K562 (cell line): ENCODE measurements around the gene FIGNL1. TPM values are rescaled to one million over a fixed set of nuclear protein-coding genes. Genes with fewer than 3 reads are reported as not detected.

Experiments
- ATAC-seq: fragments of 200-7000 bp; cut with Tn5 transposase; 3 replicates; pipeline ENCODE4 v1.9.1; 2020; ENCODE audit warnings: moderate library complexity
- BruUV-seq: library from RNA; stranded (reverse); fragments of 400-500 nt; replicated peaks from 2 replicates; lab custom pipeline; 2021; lab: Mats Ljungman, UMichigan
- CTCF ChIA-PET: fragments of 300-600 bp; formaldehyde crosslinking; extraction: SDS; loops from one replicate; lab custom pipeline; 2021; ENCODE audit warnings: low intra/inter-chr PET ratio; lab: Yijun Ruan, JAX
- POLR2A ChIA-PET: fragments of 300-600, 350-650 bp; sonication (Branson Sonifier 250); formaldehyde crosslinking; extraction: SDS; loops from one replicate; lab custom pipeline; 2021; ENCODE audit warnings: antibody characterized with exemption, inconsistent platforms; lab: Yijun Ruan, JAX
- DNase-seq, 4 experiments: peaks; one replicate each; pipeline versions ENCODE4 v3.0.0 to v3.0.0-alpha.2; 2011 to 2018; ENCODE audit warnings: low spot score in 3 of 4, mixed read lengths in 3 of 4; ENCODE audit errors: extremely low read depth in 1 of 4
- FAIRE-seq: peaks from 2 replicates; lab custom pipeline; 2011; peaks lifted over from hg19 to GRCh38; lab: Jason Lieb, UNC
- H2AFZ ChIP-seq: 2 replicates; pipeline ENCODE4 v1.6.0; 2011; ENCODE audit warnings: low read depth, low read length, control low read depth, inconsistent platforms
- H3K27ac ChIP-seq: fragments of 200-600 bp; 3 replicates; pipeline ENCODE4 v1.8.0; 2011; ENCODE audit warnings: low read depth, mild to moderate bottlenecking, control low read depth, inconsistent platforms, low read length, moderate library complexity, mixed read lengths; ENCODE audit errors: extremely low read depth
- H3K27me3 ChIP-seq, 2 experiments: fragments of 300-600 bp in 1 of 2; 2 replicates in 1 of 2; 3 replicates in 1 of 2; pipeline versions ENCODE4 v1.6.0 to v1.8.0; 2011; ENCODE audit warnings: inconsistent platforms in 2 of 2, low read length in 2 of 2, mild to moderate bottlenecking in 1 of 2, mixed read lengths in 1 of 2, moderate library complexity in 1 of 2; ENCODE audit not compliant: control insufficient read depth in 2 of 2, insufficient read depth in 2 of 2
- H3K36me3 ChIP-seq: fragments of 300-600 bp; 3 replicates; pipeline ENCODE4 v1.8.0; 2011; ENCODE audit warnings: mild to moderate bottlenecking, low read length, inconsistent platforms; ENCODE audit not compliant: control insufficient read depth, insufficient read depth
- H3K4me1 ChIP-seq, 2 experiments: fragments of 200-600 bp in 1 of 2; replicated peaks in 1 of 2; 2 replicates in 1 of 2; 3 replicates in 1 of 2; pipeline versions ENCODE4 v1.5.1 to v1.8.0; 2011; ENCODE audit warnings: inconsistent platforms in 2 of 2, low read length in 2 of 2, mild to moderate bottlenecking in 1 of 2, mixed read lengths in 1 of 2, moderate library complexity in 1 of 2; ENCODE audit not compliant: control insufficient read depth in 2 of 2, insufficient read depth in 2 of 2
- H3K4me2 ChIP-seq: 2 replicates; pipeline ENCODE4 v1.6.1; 2011; ENCODE audit warnings: low read length, control low read depth, inconsistent platforms, mixed read lengths; ENCODE audit not compliant: insufficient read depth
- H3K4me3 ChIP-seq: fragments of 200-600 bp; sonication (generic), shearing (Covaris generic); 2 replicates; pipeline ENCODE4 v1.5.1; 2016; ENCODE audit warnings: control low read depth, inconsistent platforms
- H3K79me2 ChIP-seq: fragments of 200-600 bp; 3 replicates; pipeline ENCODE4 v1.8.0; 2011; ENCODE audit warnings: low read length, inconsistent platforms; ENCODE audit not compliant: control insufficient read depth, insufficient read depth
- H3K9ac ChIP-seq, 2 experiments: 2 replicates each; pipeline versions ENCODE4 v1.6.0 to v1.6.1; 2011; ENCODE audit warnings: low read depth in 2 of 2, low read length in 2 of 2, control low read depth in 1 of 2, inconsistent platforms in 1 of 2, mild to moderate bottlenecking in 1 of 2, mixed read lengths in 1 of 2; ENCODE audit not compliant: insufficient read depth in 1 of 2
- H3K9me1 ChIP-seq: one replicate; pipeline ENCODE4 v1.6.0; 2011; ENCODE audit warnings: inconsistent platforms, mild to moderate bottlenecking, low read length, moderate library complexity; ENCODE audit not compliant: control insufficient read depth, insufficient read depth
- H3K9me3 ChIP-seq: replicated peaks from 2 replicates; pipeline ENCODE4 v1.5.1; 2011; ENCODE audit warnings: low read depth, low read length, inconsistent platforms; ENCODE audit not compliant: control insufficient read depth, insufficient read depth
- H4K20me1 ChIP-seq: replicated peaks from 2 replicates; pipeline ENCODE4 v1.6.1; 2011; ENCODE audit warnings: low read length, inconsistent platforms, mixed read lengths; ENCODE audit not compliant: control insufficient read depth, insufficient read depth
- CAMTA2 ChIP-seq: fragments of 250-450 bp; sonication (Bioruptor Pico); conservative IDR thresholded peaks from 2 replicates; pipeline ENCODE4 v1.5.1; 2022
- CUX1 ChIP-seq: fragments of 200-800 bp; sonication (Bioruptor generic); IDR thresholded peaks from 2 replicates; pipeline ENCODE4 v1.6.1; 2016; ENCODE audit warnings: missing genetic modification characterization, missing compliant biosample characterization
- E2F6 ChIP-seq, 2 experiments: IDR thresholded peaks; 2 replicates each; pipeline ENCODE4 v1.6.1; 2011; ENCODE audit warnings: borderline replicate concordance in 1 of 2, control low read depth in 1 of 2, low read depth in 1 of 2, low read length in 1 of 2, mild to moderate bottlenecking in 1 of 2, mixed read lengths in 1 of 2, moderate library complexity in 1 of 2; ENCODE audit not compliant: insufficient read depth in 1 of 2, insufficient read length in 1 of 2, poor library complexity in 1 of 2, severe bottlenecking in 1 of 2; ENCODE audit errors: extremely low read depth in 1 of 2
- HLTF ChIP-seq: fragments of 450-650 bp; IDR thresholded peaks from 2 replicates; pipeline ENCODE4 v1.6.1; 2016
- HNRNPK ChIP-seq: fragments of 200-400 bp; formaldehyde crosslinking; IDR thresholded peaks from one replicate; pipeline ENCODE4 v1.6.1; 2018; ENCODE audit warnings: mild to moderate bottlenecking, low read depth, low read length; ENCODE audit not compliant: poor library complexity, severe bottlenecking
- IRF1 ChIP-seq: sonication (generic); formaldehyde crosslinking; IDR thresholded peaks from 2 replicates; pipeline ENCODE4 v1.8.0; 2022; ENCODE audit warnings: missing genetic modification reagents, mild to moderate bottlenecking, borderline replicate concordance
- KDM2B ChIP-seq: fragments of 250-450 bp; sonication (Bioruptor Pico); IDR thresholded peaks from 2 replicates; pipeline ENCODE4 v1.8.0; 2021; ENCODE audit warnings: mild to moderate bottlenecking, moderate library complexity
- KDM4B ChIP-seq, 2 experiments: fragments of 450-650 bp in 1 of 2; sonication (generic) in 1 of 2; IDR thresholded peaks; 2 replicates each; pipeline ENCODE4 v1.6.1; 2016 to 2017; ENCODE audit warnings: borderline replicate concordance in 2 of 2, antibody characterized with exemption in 1 of 2, low read depth in 1 of 2, mild to moderate bottlenecking in 1 of 2
- MBD2 ChIP-seq: sonication (generic); IDR thresholded peaks from 2 replicates; pipeline ENCODE4 v1.6.1; 2016; ENCODE audit warnings: low read depth, borderline replicate concordance
- NCOA2 ChIP-seq, 2 experiments: fragments of 450-650 bp; IDR thresholded peaks; 2 replicates each; pipeline ENCODE4 v1.6.1; 2018; ENCODE audit warnings: mild to moderate bottlenecking in 2 of 2, moderate library complexity in 1 of 2; ENCODE audit not compliant: partially characterized antibody in 2 of 2
- SPI1 ChIP-seq: IDR thresholded peaks from 2 replicates; pipeline ENCODE4 v1.6.1; 2011; ENCODE audit warnings: low read depth, low read length, control low read depth, borderline replicate concordance
- ZFPM2 ChIP-seq: fragments of 250-450 bp; sonication (Bioruptor Pico); IDR thresholded peaks from 2 replicates; pipeline ENCODE4 v1.5.1; 2022; ENCODE audit warnings: mild to moderate bottlenecking
- WGBS: fragments of 100-300 bp; shearing (Covaris generic); methylation state at CpG from one replicate; pipeline ENCODE4 v1.1.6; 2016; ENCODE audit warnings: low coverage, mixed read lengths; ENCODE audit not compliant: insufficient coverage; ENCODE audit errors: missing lambda C conversion rate; 5-methylcytosine and 5-hydroxymethylcytosine counted together
- in situ Hi-C: fragments of 300-500 bp; cut with MboI; formaldehyde crosslinking; loops from 4 replicates; pipeline ENCODE4 v1.15.0; 2018; ENCODE audit warnings: inconsistent platforms, mixed read lengths
- intact Hi-C: fragments of 100-400 bp; cut with micrococcal nuclease; formaldehyde crosslinking; loops from 2 replicates; pipeline ENCODE4 v1.14.2; 2022
- polyA plus RNA-seq, 8 experiments: library from polyadenylated mRNA; depleted of rRNA in 4 of 8; stranded (reverse) in 5 of 8; unstranded in 3 of 8; fragments of >200 nt; fragmentation: Nextera tagmentation in 2 of 8; fragmentation: Illumina TruSeq in 1 of 8; extraction: Ambion mirVana in 2 of 8; extraction: Trizol in 1 of 8; gene quantifications; 2 replicates each; pipeline versions ENCODE4 v1.2.1 to v1.2.3, GENCODE V29; 2011 to 2014; ENCODE audit warnings: inconsistent platforms in 1 of 8, missing spikeins in 1 of 8
- total RNA-seq, 7 experiments: library from RNA; depleted of rRNA in 6 of 7; stranded (reverse); fragments of >200 nt in 6 of 7; fragmentation: Illumina TruSeq in 2 of 7; extraction: Trizol in 2 of 7; gene quantifications; 2 replicates each; pipeline versions ENCODE4 v1.2.1 to v1.2.3, GENCODE V29; 2011 to 2021; ENCODE audit warnings: low replicate concordance in 1 of 7

The FIGNL1 gene
- total and polyA plus RNA-seq, 9 of the 15 experiments (the other 6 are each of a cell fraction or from before 2014, with no cell fraction given): 15.5 to 48.3 (median 27.6) TPM

- FAIRE-seq: peak; percentile 40
- TF ChIP-seq IRF1 (no peak), KDM4B (IDR thresholded peaks at IDR 0.05; ENCODE audit: borderline replicate concordance in 2 of 2, low read depth in 1 of 2) (no peak), NCOA2 (IDR thresholded peaks at IDR 0.05; ENCODE audit: partially characterized antibody in 2 of 2) (no peak), HLTF (no peak), KDM2B (CRISPR knock-in tag) (no peak), CUX1 (no peak), E2F6 (IDR thresholded peaks at IDR 0.05; ENCODE audit: borderline replicate concordance in 1 of 2, extremely low read depth in 1 of 2, insufficient read depth in 1 of 2, insufficient read length in 1 of 2, low read depth in 1 of 2, low read length in 1 of 2, poor library complexity in 1 of 2, severe bottlenecking in 1 of 2) (peak in 1 of 2 experiments; percentile 45), CAMTA2 (CRISPR knock-in tag) (no peak), MBD2 (no peak), SPI1 (peak; percentile 76), ZFPM2 (CRISPR knock-in tag) (no peak), HNRNPK (no peak)
Observed at GRCh38 chr7:50416527-50417182, 33.5 kb downstream of the FIGNL1 start.

More at GRCh38 chr7:50416527-50417182, 33.5 kb downstream of the FIGNL1 start:
- Histone ChIP-seq H3K4me2 (0 out of 2 replicates have a peak overlapping the region, but pooled peaks have one; percentile 0), H3K9ac (no peak overlapping the region; a peak in 1 of 4 replicates), H3K4me1 (peaks cover 0 to 2% of the 10 kb centered on the region in 2 experiments; a peak in 1 of 5 replicates), H3K36me3 (no peaks in the 10 kb centered on the region), H3K9me1 (no peaks in the 10 kb centered on the region), H3K4me3 (no peak overlapping the region), H2AFZ (peak overlapping the region; percentile 52), H3K27ac (no peak overlapping the region), H3K27me3 (0 out of 5 replicates have a peak, but pooled peaks cover 0 to under 1% of the 10 kb centered on the region in 2 experiments), H4K20me1 (0 out of 2 replicates have a peak, but pooled peaks cover under 1% of the 10 kb centered on the region), H3K9me3 (no peaks in the 10 kb centered on the region), H3K79me2 (no peaks in the 10 kb centered on the region)
- ChIA-PET CTCF (no interaction called here), POLR2A (interaction anchor here (0.7 to 1.0 kb wide), 2 partner anchors 13 to 181 kb away, joined by 3 read pairs; no protein-coding TSS in a partner anchor)
- ATAC-seq (no peak), DNase-seq (no peak)
- in situ Hi-C loops: no loop called here
- WGBS: 17% methylated on average over 7 of the region's 7 CpGs
- intact Hi-C loops: loop anchor here (5.0 to 10.0 kb wide), 3 partner anchors 49 to 562 kb away; no protein-coding TSS in a partner anchor
- no TSS peak for BruUV-seq
